Measurements from ENCODE around the gene PHF21B.

Gene PHF21B

DNA sequence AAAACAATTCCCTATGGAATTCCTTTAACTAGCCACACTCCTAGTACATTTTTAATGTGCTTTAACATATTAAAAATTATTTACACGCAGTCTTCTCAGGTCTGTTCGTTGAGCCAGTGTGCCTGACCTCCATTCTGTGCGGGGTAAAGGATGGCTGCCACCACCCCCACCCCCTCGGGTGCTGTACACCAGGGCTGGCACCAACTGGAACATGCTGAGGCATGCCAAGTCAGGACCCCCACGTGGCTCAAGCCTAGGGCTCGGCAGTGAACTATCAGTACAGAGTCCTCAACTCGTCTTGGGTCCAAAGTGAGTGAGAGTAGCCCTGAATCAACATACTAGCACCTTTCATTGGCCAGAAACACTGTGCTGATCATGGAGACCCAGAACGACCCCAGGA is 32.5 kb upstream of the PHF21B start:
- Histone ChIP-seq H3K36me3 (no peaks in the 10 kb centered on the region), H3K27ac (no peak overlapping the region), H3K4me3 (ENCODE audit: low read depth in 1 of 2, low read length in 1 of 2) (no peak overlapping the region), H3K27me3 (peaks cover 2% of the 10 kb centered on the region), H3K9me3 (no peaks in the 10 kb centered on the region), H3K4me1 (ENCODE audit: control insufficient read depth in 1 of 2, insufficient read depth in 1 of 2, low read depth in 1 of 2, low read length in 1 of 2) (no peaks in the 10 kb centered on the region)
- TF ChIP-seq CTCF (IDR thresholded peaks at IDR 0.05), result no peak

- peaks cover 3% of the 10 kb centered on the region for H3K27me3 ChIP-seq
- no peaks in the 10 kb centered on the region for H3K4me1 ChIP-seq (ENCODE audit: control insufficient read depth in 1 of 2, insufficient read depth in 1 of 2, low read depth in 1 of 2, low read length in 1 of 2)
- no peaks in the 10 kb centered on the region for H3K36me3 ChIP-seq
- no peak overlapping the region for H3K4me3 ChIP-seq (ENCODE audit: low read depth in 1 of 2, low read length in 1 of 2)
- TF ChIP-seq CTCF (IDR thresholded peaks at IDR 0.05), result no peak
- H3K9me3 ChIP-seq, result no peaks in the 10 kb centered on the region
- H3K27ac ChIP-seq, result no peak overlapping the region
Observed at GRCh38 chr22:45039133-45039532, 29.3 kb upstream of the PHF21B start.

DNA sequence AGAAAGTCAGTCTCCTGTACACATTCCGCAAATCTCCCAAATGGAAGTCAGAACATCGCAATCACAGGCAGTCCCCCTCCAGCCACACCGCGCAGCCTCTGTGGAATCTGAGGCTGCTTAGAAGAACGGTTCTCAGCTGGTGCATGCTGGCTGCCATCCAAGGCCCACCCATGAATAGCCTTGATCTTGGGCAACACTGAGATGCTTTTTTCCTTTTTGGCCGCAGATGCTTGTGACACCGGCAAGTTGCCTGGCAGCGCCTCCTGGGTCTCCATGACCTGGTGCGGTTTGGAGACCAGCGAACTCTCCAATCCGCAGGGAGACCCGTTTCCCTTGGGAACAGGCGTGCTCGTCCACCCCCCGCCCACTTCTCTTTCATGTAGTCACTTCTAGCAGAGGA is 26.3 kb upstream of the PHF21B start:
- no peak overlapping the region for H3K27ac ChIP-seq
- no peak for TF ChIP-seq CTCF (IDR thresholded peaks at IDR 0.05)
- no peaks in the 10 kb centered on the region for H3K36me3 ChIP-seq
- H3K27me3 ChIP-seq, result peaks cover 16% of the 10 kb centered on the region
- H3K9me3 ChIP-seq, result no peaks in the 10 kb centered on the region
- no peaks in the 10 kb centered on the region for H3K4me1 ChIP-seq (ENCODE audit: control insufficient read depth in 1 of 2, insufficient read depth in 1 of 2, low read depth in 1 of 2, low read length in 1 of 2)
- no peak overlapping the region for H3K4me3 ChIP-seq (ENCODE audit: low read depth in 1 of 2, low read length in 1 of 2)

GRCh38 chr22:45034821-45035220 is 25.0 kb upstream of the PHF21B start:
- no peak for TF ChIP-seq CTCF (IDR thresholded peaks at IDR 0.05)
- H3K27me3 ChIP-seq, result peaks cover 26% of the 10 kb centered on the region
- no peaks in the 10 kb centered on the region for H3K4me1 ChIP-seq (ENCODE audit: control insufficient read depth in 1 of 2, insufficient read depth in 1 of 2, low read depth in 1 of 2, low read length in 1 of 2)
- H3K36me3 ChIP-seq, result no peaks in the 10 kb centered on the region
- no peak overlapping the region for H3K27ac ChIP-seq
- H3K4me3 ChIP-seq (ENCODE audit: low read depth in 1 of 2, low read length in 1 of 2), result no peak overlapping the region
- no peaks in the 10 kb centered on the region for H3K9me3 ChIP-seq

- H3K36me3 ChIP-seq, result no peaks in the 10 kb centered on the region
- peaks cover 33% of the 10 kb centered on the region for H3K27me3 ChIP-seq
- no peak for TF ChIP-seq CTCF (IDR thresholded peaks at IDR 0.05)
- H3K27ac ChIP-seq, result no peak overlapping the region
- no peaks in the 10 kb centered on the region for H3K9me3 ChIP-seq
- H3K4me3 ChIP-seq (ENCODE audit: low read depth in 1 of 2, low read length in 1 of 2), result no peak overlapping the region
- H3K4me1 ChIP-seq (ENCODE audit: control insufficient read depth in 1 of 2, insufficient read depth in 1 of 2, low read depth in 1 of 2, low read length in 1 of 2), result no peaks in the 10 kb centered on the region
Observed at GRCh38 chr22:45034156-45034555, 24.4 kb upstream of the PHF21B start.

GRCh38 chr22:45033136-45033535 is 23.3 kb upstream of the PHF21B start:
- H3K27ac ChIP-seq, result no peak overlapping the region
- no peak for TF ChIP-seq CTCF (IDR thresholded peaks at IDR 0.05)
- H3K27me3 ChIP-seq, result peaks cover 39% of the 10 kb centered on the region
- H3K9me3 ChIP-seq, result no peaks in the 10 kb centered on the region
- H3K4me1 ChIP-seq (ENCODE audit: control insufficient read depth in 1 of 2, insufficient read depth in 1 of 2, low read depth in 1 of 2, low read length in 1 of 2), result no peaks in the 10 kb centered on the region
- no peaks in the 10 kb centered on the region for H3K36me3 ChIP-seq
- no peak overlapping the region for H3K4me3 ChIP-seq (ENCODE audit: low read depth in 1 of 2, low read length in 1 of 2)
